NAMALWA (cell line): ENCODE data around the gene IFNGR1.
A peak's percentile ranks its signal among the peaks of the same experiment; 100 is the strongest.
"Not testable (repeated sequence)": the region's sequence is repeated elsewhere in the genome, so short reads cannot be mapped to it uniquely, and the experiment has no call there.

Experiments
- DNase-seq: peaks from one replicate; pipeline ENCODE4 v3.0.0-alpha.2; 2015; ENCODE audit warnings: low spot score

IFNGR1 gene

DNA sequence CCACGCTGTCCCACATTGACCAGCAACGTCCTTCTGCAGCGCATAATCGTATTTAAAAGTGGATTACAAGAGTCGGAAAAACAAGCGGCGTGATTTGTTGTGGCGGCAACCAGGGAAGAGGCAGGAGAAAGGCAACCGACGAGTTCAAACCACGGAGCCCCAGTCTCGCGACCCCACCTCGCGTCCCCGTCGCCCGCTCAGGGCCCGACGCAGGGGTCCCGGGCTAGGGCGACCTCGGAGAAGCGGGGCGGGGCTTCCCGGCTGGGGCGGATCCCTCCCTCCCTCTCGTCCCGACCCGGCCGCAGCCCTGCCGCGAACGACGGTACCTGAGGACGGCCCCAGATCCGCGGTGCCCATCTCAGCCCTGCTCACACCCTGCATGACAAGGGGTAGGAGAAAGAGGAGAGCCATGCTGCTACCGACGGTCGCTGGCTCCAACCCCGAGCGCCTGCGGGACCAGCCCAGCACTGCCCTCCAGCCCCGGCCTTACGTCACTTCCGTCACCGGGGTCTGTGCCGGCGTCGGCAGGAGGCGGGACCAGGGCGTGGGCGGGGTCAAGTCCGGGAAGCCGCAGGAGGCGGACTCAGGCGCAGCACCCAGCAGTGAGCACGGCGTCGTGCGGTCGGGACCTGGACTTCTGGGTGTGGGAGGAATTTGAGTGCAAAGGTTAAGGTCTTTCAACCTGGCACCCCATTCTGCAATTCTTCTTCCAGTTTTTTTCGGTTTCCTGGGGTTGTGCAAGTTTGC lies at the start of gene IFNGR1:
Gene IFNGR1, minus strand, starts transcription at position 469 of the 747 bp plus-strand sequence. Its CDS starts 58 bp downstream, at position 411.
- peak; percentile 94 for DNase-seq

DNA sequence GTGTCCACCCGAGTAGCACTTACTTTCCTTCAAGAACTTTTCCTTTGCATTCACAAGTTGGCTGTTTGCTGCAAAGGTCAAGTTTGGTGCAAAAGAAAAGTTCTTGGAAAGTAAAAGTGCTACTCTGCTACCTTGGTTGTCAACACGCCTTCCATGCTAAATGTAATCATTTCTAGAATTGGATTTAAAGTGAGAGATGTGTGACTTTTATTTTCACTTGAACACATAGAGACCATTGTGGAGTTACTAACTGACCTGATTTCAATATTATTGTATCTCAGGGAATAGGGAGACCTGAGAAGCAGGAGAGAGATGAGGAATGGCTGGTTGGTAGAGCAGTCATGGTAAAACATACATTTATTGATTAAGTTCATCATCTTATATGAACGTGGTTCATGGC lies 49.7 kb upstream of the IFNGR1 start:
- DNase-seq = no peak

DNA sequence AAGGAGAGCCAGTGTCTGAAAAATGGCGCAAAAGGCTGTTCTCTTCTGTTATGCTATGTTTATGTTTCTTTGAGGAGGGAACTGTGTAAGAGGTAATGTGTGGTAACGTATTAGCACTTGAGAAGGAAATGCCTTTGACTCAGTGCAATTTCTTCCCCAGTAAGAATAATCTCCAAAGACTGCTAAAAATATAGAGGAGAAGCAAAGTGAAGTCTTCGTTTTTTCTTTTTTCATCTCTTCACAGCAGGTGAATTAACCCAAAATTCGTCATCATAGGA lies 47.1 kb upstream of the IFNGR1 start:
- DNase-seq = no peak

DNA sequence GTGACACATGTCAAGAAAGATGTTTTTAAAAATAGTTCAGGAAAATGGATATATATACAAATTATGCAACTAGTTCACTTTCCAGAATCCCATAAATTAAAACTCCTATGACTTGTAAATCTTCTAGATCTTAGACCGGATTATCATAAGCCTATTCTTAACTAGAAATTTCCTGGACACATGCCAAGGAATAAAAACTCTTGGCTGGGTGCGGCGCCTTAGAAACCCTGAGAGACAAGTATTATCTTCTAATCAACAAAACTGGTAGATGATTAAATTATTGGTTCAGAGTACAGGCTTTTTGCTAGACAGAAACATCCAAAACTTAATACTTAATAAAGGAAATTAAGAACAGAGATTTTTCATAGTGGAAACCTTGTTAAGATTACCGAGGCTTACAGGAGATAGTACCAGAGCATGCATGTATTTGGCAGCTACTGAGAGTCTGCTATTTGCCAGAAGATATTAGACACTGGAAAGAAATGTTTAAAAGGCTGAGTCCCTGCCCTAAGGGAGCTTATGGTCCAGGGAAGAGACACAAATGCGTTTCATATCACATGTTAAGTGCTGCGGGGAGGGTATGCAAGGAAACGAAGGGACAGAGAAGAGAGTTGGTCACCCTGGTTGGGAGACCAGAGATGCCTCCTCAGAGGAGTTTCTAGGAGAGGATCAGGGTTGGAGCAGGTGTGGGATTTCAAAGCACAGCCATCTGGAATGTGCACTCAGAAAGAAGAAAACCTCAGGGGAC lies 46.5 kb upstream of the IFNGR1 start:
- DNase-seq = no peak

DNA sequence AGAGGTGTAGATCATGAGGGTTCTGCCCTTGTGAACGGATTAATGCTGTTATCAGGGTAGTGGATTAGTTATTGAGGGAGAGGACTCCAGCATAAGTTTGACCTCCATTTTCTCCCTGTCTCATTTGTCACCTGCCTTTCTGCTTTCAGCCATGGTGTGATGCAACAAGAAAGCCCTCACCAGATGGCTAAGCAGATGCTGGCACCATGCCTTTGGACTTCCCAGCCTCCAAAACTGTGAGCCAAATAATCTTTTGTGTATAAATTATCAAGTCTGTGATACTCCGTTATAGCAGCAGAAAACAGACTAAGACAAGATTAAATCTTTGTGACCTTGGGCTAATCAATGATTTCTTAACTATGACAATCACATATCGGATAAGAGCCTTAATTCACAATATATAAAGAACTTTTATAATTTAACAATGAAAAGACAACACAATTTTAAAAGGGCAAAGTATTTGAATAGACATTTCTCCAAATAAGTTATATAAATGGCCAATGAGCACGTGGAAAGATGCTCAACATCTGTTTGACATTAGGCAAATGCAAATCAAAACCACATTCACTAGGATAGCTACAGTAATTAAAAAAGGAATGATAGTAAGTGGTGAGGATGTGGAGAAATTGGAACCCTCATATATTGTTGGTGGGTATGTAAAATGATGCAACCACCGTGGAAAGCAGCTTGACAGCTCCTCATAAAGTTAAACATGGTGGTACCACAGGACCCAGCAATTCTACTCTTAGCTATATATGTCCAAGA lies 45.3 kb upstream of the IFNGR1 start:
- DNase-seq = no peak

DNA sequence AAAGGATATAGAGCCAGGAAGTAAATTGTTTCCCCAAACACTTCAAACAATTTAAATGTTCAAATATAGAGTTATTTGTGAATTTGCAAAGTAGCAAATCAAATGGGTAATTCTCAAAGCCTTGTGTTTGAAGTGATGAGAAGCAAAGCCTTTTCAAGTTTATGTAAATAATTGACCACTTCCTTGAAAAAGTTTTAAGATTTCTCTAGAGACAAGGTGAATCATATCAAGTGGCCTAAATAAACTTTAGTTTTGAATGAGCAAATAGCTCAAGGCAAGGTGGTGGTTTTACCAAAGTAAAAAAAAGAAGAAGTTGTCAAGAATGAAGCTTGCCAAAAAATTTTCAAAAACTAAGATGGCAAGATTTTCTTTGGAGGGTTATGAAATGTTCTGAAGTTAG lies 42.6 kb upstream of the IFNGR1 start:
- DNase-seq = peak; percentile 28

DNA sequence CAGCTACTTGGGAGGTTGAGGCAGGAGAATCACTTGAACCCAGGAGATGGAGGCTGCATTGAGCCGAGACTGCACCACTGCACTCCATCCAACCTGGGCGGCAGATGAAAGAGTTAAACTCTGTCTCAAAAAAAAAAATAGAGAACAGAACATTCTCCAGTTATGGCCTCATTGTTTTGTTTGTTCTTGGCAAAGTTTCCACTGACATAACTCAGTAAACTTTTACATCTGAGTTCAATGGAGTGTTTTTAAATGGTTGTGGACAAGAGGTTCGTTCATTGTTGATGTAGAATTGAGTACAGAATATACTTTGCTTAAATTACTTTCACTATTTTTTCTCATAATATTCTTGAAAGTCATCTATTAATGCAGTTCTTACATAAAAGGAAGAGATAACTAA lies 42.2 kb upstream of the IFNGR1 start:
- no peak for DNase-seq

DNA sequence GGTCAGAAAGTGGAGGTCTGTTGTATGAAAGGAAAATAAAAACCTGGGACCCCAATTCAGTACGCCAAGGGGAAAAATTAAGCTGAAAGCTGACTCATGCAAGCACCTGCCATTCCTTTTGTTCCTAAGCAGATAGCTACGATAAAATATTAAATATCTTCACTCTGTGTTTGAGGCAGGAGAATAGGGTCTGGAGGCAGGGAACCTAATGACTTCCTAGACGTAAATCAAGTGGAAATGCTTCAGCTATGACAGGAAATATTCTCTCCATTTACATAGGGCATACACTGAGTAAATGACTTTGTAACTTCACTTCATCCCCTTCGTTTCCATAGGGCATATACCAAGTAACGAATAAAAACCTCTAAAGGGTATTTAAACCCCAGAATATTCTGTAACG lies 41.0 kb upstream of the IFNGR1 start:
- DNase-seq = no peak

DNA sequence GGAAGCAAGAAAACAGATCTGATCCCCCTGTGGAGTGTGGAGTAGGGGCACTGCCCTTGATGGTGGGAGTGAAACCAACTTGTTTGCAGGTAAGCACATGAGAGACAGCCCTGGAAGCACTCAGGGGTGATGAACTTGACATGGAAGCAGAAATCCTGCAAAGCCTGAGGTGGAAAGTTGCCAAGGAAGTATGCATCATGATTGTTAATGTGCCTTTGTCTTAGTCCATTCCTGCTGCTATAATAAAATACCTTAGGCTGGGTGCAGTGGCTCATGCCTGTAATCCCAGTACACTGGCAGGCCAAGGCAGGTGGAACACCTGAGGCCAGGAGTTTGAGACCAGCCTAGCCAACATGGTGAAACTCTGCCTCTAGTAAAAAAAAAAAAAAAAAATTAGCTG lies 40.2 kb upstream of the IFNGR1 start:
- no peak for DNase-seq

DNA sequence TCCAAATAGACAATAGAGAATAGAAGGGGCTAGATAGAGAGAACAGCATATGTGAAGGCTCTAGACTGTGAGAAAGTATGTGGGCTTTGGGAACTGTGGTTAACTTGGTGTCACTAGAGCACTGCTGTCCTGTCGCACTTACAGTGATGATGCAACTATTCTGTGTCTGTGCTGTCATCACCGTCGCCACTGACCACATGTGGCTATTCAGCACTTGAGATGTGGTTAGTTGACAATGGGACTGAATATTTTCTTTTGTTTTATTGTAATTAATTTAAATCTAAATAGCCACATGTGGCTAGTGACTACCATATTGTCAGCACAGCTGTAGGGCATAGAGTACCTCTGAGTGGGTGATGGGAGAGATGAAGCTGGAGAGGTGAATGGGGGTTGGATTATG lies 39.0 kb upstream of the IFNGR1 start:
- DNase-seq = no peak

DNA sequence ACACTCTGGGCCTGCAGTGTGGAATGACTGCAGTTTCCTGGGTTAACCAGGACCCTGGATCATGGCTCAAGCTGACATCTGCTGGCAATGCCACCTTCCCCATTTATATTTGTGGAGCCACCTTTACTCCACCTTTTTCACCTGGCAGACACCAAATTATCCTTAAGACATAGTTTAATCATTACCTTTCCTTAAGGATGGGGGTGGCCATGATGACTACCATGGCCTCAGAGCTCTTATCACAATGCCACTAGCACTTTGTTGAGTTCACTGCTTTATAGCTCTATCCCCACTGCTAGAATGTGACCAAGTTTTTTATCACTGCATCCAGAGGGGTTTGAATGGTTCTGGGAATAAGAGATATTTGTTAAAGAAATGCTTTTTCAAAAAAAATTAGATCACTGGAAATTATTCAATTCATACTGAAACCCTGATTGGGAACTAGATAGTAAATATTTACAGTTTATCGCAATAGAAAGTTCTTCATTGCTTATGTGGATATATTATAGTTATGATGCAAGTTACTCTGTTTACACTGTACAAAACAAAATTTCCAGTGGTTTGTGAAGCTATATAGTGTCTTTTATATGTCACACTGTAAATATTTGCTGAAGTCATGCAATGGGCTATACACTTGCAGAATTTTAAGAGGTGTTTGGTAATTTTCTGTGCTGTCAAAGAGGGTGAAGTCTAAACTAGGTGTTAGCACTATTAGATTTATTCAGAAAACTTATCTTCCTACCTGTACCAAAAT lies 37.3 kb upstream of the IFNGR1 start:
- no peak for DNase-seq

DNA sequence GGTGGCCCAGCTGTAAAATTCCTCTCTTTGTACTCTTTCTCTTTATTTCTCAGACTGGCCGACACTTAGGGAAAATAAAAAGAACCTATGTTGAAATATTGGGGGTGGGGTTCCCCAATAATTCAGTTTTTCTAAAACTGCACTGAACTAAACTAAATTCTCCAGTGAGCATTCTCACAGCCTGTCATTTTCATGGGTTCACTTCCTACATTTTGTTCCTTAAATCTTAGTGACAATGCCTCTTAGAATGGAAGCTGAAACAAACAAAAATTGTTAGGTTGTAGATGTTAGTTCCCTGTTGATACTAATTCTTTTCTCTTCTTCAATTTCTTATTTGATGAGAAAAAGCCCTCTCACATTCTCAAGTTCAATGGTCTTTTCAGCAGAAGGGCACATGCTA lies 35.8 kb upstream of the IFNGR1 start:
- no peak for DNase-seq

DNA sequence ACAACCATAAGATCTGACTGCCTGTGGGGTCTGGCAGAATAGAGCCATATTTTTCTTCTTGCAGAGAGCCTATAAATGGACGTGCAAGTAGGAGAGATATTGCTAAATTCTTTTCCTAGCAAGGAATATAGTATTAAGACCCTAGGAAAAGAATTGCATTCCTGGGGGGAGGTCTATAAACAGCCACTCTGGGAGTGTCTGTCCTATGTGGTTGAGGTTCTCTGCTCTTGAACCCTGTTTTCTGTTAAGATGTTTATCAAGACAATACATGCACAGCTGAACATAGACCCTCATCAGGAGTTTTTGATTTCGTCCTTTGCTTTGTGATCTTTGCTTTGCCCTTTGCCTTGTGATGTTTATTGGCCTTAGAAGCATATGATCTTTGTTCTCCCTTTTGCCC lies 35.2 kb upstream of the IFNGR1 start:
- not testable (repeated sequence) for DNase-seq

DNA sequence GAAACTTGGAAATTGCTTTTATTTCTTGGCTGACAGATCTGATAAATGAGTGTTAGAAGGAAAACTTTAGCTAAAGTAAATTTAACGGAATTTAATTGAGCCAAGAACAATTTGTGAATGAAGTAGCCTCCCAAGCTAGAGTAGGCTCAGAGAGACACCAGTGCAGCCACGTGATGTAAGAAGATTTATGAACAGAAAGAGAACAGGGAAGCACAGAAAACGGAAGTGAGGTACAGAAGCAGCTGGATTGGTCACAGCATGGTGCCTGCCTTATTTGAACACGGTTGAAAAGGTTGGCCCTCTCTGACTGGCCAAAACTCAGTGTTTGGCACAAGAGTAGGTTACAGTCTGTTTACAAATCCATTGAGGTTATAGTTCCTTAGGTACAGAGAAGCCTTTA lies 29.5 kb upstream of the IFNGR1 start:
- DNase-seq = peak; percentile 37

DNA sequence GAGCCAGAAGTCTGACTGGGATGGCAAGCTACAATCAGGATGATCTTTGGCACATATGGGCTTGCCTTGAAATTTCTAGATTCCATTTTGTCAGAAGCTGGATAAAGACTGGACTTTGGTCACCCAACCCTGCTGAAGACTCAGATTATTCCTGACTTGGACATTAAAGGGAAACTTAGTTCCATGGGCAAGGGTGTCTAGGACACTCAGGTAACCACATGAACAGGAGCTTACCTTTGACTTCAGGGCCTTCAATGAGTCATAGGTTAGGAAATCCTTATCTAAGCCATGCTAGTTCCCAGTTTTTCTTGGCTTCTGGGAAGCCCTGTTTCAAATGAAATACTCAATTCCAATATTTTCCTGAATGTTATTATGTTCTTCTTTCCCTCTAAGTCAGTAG lies 28.5 kb upstream of the IFNGR1 start:
- no peak for DNase-seq

DNA sequence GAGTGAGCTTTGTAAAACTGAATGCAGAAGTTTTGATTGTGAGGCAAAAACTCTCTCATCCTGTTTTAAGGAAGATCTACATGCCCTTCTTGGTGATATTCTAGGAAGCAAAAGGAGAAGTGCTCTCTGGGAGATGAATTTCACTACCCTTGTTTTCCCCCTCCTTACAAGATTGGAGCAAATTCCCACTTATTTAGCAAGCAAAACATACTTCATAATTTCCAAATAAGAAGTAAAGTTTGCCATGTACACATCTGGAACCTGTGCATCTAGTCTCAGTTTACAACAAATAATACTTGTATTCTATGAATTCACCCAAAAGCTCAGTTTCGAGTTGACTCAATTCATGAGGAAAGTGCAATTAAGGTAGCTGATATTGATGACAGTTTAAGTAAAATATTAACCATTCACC lies 27.6 kb upstream of the IFNGR1 start:
- no peak for DNase-seq

DNA sequence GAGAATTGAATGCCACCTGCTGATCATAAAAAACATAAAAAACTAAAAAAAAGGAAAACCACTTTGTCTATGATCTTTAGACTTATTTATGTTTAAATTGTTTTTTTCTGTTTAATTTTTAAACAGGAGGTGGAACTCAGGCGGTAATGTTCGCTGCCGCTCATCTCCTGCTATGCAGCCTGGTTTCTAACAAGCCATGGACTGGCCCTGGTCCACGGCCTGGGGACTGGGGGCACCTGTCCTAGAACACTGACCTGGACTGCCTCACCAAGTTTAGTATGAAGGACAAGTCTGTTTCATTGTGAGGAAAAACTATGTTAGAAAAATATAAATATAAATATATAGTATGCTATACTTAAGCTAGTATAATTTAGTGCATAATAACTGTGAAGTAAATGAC lies 27.0 kb upstream of the IFNGR1 start:
- no peak for DNase-seq

DNA sequence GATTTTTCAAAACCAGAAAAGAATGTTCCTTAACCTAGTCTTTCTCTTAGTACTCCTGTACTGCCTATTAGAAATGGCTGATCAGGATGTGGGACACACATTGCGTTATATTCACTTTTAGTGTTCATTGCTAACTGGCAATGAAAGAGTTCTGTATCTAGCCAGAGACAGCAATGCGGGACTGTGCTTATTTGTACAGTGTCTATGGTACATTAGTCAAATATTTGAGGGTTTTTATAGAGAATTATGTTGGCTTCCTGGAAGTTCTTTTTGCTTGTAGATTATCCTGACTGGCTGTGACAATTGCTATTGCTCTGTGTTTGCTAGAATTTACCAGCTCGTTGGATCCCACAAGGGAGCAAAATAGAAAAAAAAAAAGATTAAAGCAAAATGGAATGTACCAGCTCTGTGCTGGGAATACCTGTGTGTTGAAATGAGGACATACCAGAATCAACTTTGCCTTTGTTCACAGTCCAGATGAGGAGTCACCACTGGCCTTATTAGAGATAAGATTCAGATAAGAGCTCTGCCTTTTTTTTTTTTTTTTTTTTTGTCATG lies 22.4 kb upstream of the IFNGR1 start:
- DNase-seq = no peak

DNA sequence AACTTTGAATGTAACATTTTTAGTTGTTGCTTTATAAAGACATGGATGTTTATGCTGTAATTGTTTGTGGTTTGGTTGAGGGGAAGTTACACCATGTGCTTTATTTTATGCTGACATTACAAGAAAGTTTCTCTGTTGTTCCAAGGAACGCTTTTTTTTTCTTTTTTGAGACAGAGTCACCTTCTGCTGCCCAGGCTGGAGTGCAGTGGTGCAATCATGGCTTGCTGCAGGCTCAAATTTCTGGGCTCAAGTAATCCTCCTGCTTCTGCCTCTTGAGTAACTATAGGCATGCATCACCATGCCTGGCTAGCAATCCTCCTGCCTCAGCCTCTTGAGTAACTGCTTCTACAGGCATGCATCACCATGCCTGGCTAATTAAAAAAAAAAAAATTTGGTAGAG lies 21.0 kb upstream of the IFNGR1 start:
- DNase-seq = no peak

DNA sequence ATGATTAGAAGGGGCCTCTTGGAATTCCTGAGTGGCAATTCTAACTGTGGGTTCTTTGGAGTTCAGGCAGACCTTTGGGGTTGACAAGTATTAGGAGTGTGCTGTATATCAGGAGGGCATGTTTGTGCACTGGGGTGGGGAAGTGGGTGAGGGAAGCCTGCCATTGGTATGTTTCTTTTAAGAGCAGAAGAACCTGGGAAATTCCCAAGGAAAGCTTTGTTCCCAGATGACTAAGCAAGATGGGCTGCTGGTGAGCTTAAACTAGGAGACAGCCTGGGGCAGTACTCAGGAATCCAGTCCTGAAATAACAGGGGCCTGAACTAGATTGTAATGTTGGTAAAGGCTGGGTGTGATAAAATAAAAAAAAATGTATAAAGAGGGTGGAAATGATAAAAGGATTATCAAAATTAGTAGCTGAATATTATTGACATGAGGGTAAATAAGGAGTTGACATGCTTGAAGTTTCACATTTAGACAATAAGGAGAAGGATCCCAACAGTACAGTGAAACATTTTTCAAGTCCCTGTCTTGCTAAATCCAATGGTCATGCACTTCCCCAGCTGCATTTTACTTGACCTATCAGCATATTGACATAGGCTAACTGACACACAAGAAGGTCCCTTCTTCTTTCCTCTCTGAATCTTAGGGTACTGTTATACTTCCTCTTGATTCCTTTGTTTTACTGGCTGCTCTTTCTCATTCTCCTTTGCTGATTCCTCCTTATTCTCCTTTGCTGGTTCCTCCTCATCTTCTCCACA lies 18.4 kb upstream of the IFNGR1 start:
- no peak for DNase-seq

DNA sequence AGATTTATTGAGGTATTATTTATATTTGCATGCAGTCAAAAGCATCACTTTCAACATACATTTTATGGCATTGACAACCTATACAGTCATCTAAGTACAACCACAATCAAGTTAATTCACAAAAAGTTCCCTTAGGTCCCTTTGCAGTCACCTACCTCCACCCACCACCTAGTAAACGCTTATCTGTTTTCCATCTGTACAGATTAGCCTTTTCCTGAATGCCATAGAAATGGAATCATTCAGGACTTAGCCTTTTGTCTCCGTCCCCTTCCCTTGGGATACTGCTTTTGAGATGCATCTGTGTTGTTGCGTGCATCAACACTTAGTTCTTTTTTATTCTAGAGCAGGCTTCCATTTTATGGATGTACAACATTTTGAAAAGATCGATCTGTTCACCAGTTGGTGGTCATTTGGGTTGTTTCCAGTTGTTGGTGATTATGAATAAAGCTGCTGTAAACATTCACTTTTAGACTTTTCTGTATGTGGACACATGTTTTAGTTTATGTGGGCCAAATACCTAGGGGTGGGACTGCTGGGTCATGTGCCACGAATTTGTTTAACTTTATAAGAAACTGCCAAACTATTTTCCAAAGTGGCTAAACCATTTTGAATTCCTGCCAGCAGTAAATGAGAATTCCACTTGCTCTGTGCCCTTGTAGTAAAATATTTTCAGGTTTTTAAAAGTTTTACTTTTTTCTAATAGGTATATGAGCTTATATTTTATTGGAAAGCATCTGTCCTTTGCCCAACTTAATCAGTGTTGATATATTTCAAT lies 17.6 kb upstream of the IFNGR1 start:
- no peak for DNase-seq
